Posterior vena cava (tissue), 2 donors: Measurements from ENCODE around the gene KLK5. TPM values are rescaled to one million over a fixed set of nuclear protein-coding genes. Genes with fewer than 3 reads are reported as not detected.
"Not testable (repeated sequence)": the region's sequence is repeated elsewhere in the genome, so short reads cannot be mapped to it uniquely, and the experiment has no call there.

Source experiments
- DNase-seq: peaks from one replicate; pipeline ENCODE4 v3.0.0-alpha.2; 2020; ENCODE audit warnings: low spot score
- intact Hi-C, 2 donors: fragments of 100-400 bp; cut with DNase I; formaldehyde crosslinking; loops; one replicate each; pipeline versions ENCODE4 v1.14.1 to v1.14.2; 2022 to 2023
- total RNA-seq, 2 donors: library from RNA; stranded (reverse); fragmentation: NEBNext Ultra II Directional; extraction: Animal tissue kit (Norgen Biotek cat#: 25700); gene quantifications; one replicate each; pipeline ENCODE4 v1.2.1, GENCODE V29; 2021
- donor health status: DM: yes; HTN: yes; CAD: no.
- donor health status: DM: yes; HTN: yes; CAD: no.

The KLK5 gene
- total RNA-seq, 2 donors from 2014 or later, result not detected

DNA sequence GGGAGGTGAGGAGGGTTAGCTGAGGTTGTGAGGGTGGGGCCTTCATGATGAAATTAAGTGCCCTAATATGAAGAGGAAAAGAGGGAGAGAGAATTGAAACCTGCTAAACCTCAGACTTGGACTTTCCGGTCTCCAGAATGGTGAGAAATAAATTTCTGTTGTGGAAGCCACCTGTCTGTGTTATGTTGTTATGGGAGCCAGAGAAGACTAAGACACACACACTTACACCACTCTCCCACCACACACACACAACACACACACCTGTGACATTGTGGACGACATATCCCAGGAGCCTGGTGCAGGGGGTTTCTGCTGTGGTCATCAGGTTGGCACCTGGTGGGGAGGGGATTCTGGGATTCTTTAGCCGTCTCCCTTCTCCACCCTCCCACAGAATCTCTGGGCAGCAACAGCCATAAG lies 55.6 kb downstream of the KLK5 start:
- no peak for DNase-seq
- intact Hi-C loops, result no loop called here

DNA sequence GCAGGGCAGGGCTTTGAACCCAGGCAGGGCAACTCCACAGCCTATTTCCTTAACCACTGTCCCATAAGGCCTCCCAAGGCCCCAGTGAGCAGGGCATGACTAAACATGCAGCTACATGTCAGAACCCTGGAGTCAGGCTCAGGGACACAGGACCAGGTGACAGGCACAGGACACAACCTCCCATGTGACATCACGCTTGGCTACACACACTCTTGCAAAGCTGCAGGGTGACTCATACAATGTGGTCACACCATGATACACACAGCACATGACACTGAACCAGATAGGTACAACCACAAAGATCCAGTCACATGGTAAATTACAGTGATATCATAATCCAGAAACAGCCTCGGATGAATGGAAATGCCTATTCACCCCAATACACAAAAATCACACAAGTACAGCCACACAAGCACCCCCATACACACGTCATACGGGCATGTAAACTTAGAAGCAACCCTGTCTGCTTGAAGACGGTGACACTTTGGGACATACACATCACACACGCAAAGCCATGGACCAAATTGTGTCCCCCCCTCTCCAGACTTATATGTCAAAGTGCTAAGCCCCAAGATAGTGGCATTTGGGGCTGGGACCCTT lies 56.1 kb downstream of the KLK5 start:
- intact Hi-C loops, result no loop called here
- DNase-seq, result no peak

DNA sequence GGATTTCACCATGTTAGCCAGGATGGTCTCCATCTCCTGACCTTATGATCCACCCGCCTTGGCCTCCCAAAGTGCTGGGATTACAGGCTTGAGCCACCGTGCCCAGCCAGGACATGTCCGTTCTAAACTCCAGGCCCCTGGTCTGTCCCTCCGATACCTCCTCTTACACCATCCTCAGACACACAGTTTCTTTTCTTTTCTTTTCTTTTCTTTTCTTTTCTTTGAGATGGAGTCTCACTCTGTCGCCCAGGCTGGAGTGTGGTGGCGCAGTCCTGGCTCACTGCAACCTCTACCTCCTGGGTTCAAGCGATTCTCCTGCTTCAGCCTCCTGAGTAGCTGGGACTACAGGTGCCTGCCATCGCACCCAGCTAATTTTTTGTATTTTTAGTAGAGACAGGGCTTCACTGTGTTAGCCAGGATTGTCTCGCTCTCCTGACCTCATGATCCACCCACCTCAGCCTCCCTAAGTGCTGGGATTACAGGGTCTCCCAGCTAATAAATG lies 56.7 kb downstream of the KLK5 start:
- DNase-seq, intact Hi-C loops: not testable (repeated sequence)

DNA sequence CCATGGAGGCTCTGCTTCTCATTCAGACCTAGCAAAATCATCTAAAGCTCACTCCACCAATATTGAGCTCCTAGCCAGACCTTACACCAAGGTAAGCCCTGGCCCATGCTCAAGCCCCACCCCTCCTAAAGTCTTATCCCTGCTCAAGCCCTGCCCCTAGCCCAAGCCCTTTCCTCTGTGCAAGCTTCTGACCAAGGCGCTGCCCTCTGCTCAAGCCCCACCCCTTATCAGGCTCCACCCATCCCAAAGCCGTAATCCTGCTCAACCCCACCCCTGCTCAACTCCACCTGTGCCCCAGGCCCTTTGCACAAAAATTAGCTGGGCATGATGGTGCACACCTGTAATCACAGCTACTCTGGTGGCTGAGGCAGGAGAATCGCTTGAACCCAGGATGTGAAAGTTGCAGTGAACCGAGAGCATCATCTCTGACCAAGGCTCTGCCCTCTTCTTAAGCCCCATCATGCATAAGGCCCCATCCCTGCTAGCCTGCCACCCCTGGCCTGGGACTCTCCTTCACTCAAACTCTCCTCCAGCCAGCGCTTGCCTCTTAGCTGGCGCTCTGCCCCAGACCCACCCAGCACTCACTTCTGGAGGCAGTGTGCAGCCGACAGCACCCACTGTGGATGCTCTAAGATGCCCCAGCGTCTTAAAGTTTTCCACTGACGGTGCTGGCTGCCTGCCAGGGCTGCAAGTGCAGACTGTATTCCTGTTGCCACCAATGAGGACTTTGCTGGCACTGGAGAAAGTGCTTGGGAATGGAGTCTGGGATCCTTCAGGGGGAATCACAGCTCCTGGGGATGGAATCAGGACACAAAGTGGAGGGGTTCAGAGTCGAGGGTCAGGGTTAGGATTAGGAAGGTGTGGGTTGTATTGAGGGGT lies 58.1 kb downstream of the KLK5 start:
- DNase-seq, result no peak
- intact Hi-C loops, result no loop called here

Other genes starting within 250 kb of the KLK5 start
- under 1 TPM; 0.19 to 0.37 TPM for gene SHANK1, start 233.2 kb downstream of the KLK5 start, total RNA-seq
- 10 to 100 TPM in 1 of 2 donors, 1 to 10 TPM in 1; 8.5 to 12.5 TPM for gene CLEC11A, start 229.7 kb downstream of the KLK5 start, total RNA-seq
- not detected for gene GPR32, start 182.6 kb downstream of the KLK5 start, total RNA-seq
- gene ACP4, start 162.6 kb downstream of the KLK5 start, total RNA-seq, result not detected
- under 1 TPM in 1 of 2 donors, not detected in 1; 0.67 TPM for gene KLK1, start 129.3 kb downstream of the KLK5 start, total RNA-seq
- gene KLK15, start 119.5 kb downstream of the KLK5 start, total RNA-seq, result not detected
- gene KLK3, start 98.1 kb downstream of the KLK5 start, total RNA-seq, result not detected
- gene KLK2, start 79.6 kb downstream of the KLK5 start, total RNA-seq, result not detected
- gene KLK4, start 41.6 kb downstream of the KLK5 start, total RNA-seq, result not detected
- not detected for gene KLK6, start 16.6 kb upstream of the KLK5 start, total RNA-seq
- gene KLK7, start 30.9 kb upstream of the KLK5 start, total RNA-seq, result not detected
- not detected for gene KLK8, start 48.6 kb upstream of the KLK5 start, total RNA-seq
- not detected for gene KLK10, start 66.7 kb upstream of the KLK5 start, total RNA-seq
- not detected for gene KLK11, start 73.6 kb upstream of the KLK5 start, total RNA-seq
- gene KLK12, start 82.0 kb upstream of the KLK5 start, total RNA-seq, result not detected
- gene KLK13, start 112.1 kb upstream of the KLK5 start, total RNA-seq, result not detected
- gene KLK14, start 129.8 kb upstream of the KLK5 start, total RNA-seq, result not detected
- 1 to 10 TPM; 3.7 to 5.0 TPM for gene CTU1, start 155.4 kb upstream of the KLK5 start, total RNA-seq
- gene SIGLEC9, start 171.9 kb upstream of the KLK5 start, total RNA-seq, result 10 to 100 TPM in 1 of 2 donors, 1 to 10 TPM in 1; 8.7 to 12.6 TPM
- gene SIGLEC7, start 189.3 kb upstream of the KLK5 start, total RNA-seq, result 1 to 10 TPM; 1.8 to 5.5 TPM